Stomach (tissue), 4 donors: ENCODE results near the gene ARL17B.
"Not testable (repeated sequence)": the region's sequence is repeated elsewhere in the genome, so short reads cannot be mapped to it uniquely, and the experiment has no call there.

Experiments used
- EP300 ChIP-seq: sonication (generic); formaldehyde crosslinking; IDR thresholded peaks from one replicate; pipeline ENCODE4 v1.6.1; 2017; ENCODE audit warnings: antibody characterized with exemption
- POLR2AphosphoS5 ChIP-seq, 3 donors: sonication (generic); formaldehyde crosslinking; IDR thresholded peaks; one replicate each; pipeline ENCODE4 v1.6.1; 2016; ENCODE audit warnings: antibody characterized with exemption in 3 of 3
- TF ChIP-seq, protein P1 (sequence below), 7 experiments: fragments of 450-650 bp in 4 of 7; fragments of 200-600 bp in 3 of 7; sonication (generic) in 3 of 7; IDR thresholded peaks; one replicate each; pipeline ENCODE4 v1.5.1; 2016 to 2019; ENCODE audit warnings: antibody characterized with exemption in 7 of 7, control low read depth in 2 of 7, mild to moderate bottlenecking in 1 of 7

DNA sequence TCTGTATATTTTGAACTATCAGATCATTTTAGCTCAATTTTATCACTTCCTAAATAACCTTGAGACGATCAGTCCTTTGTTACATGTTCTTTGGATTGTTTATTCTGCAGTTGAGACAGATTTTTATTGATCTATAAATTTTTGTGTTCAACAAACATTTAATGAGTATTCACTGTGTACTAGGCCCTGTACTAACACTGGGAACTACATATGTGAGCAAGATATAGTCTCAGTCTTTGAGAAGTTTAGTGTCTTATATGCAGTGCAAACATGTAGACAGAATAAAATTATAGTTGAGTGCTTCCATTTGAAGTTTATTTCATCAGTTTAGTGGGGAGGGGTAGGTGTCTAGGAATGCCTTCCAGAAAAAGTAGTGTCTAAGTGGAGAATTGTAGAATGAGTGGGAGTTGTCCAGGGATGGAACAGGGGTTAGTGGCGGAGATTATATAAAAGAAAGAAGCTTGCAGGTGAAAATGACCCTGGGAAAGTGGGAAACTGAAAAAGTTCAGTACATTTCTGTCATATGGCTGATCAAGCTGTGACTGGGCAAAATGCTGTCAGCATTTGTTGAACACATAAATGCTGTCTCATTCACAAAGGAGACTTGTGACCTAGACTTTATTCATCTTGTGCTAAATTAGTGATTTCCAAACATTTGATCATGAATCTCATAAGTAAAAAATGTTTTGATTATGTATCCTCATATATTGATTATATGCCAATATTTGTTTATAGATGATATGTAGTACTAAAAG lies 39.6 kb upstream of the ARL17B start:
- TF ChIP-seq EP300; POLR2AphosphoS5 (IDR thresholded peaks at IDR 0.05): not testable (repeated sequence)
- TF ChIP-seq, protein P1, sequence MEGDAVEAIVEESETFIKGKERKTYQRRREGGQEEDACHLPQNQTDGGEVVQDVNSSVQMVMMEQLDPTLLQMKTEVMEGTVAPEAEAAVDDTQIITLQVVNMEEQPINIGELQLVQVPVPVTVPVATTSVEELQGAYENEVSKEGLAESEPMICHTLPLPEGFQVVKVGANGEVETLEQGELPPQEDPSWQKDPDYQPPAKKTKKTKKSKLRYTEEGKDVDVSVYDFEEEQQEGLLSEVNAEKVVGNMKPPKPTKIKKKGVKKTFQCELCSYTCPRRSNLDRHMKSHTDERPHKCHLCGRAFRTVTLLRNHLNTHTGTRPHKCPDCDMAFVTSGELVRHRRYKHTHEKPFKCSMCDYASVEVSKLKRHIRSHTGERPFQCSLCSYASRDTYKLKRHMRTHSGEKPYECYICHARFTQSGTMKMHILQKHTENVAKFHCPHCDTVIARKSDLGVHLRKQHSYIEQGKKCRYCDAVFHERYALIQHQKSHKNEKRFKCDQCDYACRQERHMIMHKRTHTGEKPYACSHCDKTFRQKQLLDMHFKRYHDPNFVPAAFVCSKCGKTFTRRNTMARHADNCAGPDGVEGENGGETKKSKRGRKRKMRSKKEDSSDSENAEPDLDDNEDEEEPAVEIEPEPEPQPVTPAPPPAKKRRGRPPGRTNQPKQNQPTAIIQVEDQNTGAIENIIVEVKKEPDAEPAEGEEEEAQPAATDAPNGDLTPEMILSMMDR (IDR thresholded peaks at IDR 0.05): not testable (repeated sequence)
